ENCODE measurements around the gene TMPRSS4.

- TF ChIP-seq CTCF (conservative IDR thresholded peaks at IDR 0.05; ENCODE audit: low read length) (no peak), EZH2phosphoT487 (IDR thresholded peaks at IDR 0.05; ENCODE audit: borderline replicate concordance) (no peak)
Measured at GRCh38 chr11:118106789-118107335, 30.0 kb downstream of the TMPRSS4 start.
